Endothelial cell of umbilical vein (primary cell): ENCODE results near the gene SPTBN4. TPM values are rescaled to one million over a fixed set of nuclear protein-coding genes. Genes with fewer than 3 reads are reported as not detected.

Experiments
- BruUV-seq: library from RNA; stranded (reverse); fragments of 400-500 nt; replicated peaks from 2 replicates; lab custom pipeline; 2021; lab: Mats Ljungman, UMichigan
- CTCF ChIA-PET: fragments of 300-600, 350-600 bp; sonication (Branson Sonifier 250); formaldehyde crosslinking; loops from one replicate; lab custom pipeline; 2021; ENCODE audit warnings: antibody characterized with exemption, inconsistent platforms; lab: Charles Lee
- POLR2A ChIA-PET: fragments of 300-600, 350-600 bp; sonication (Branson Sonifier 250); formaldehyde crosslinking; loops from one replicate; lab custom pipeline; 2021; ENCODE audit warnings: antibody characterized with exemption, inconsistent platforms; lab: Charles Lee
- DNase-seq: peaks from one replicate; pipeline ENCODE4 v3.0.0-alpha.2; 2011; ENCODE audit warnings: low read depth, low spot score
- FAIRE-seq: peaks from 2 replicates; lab custom pipeline; 2011; peaks lifted over from hg19 to GRCh38; lab: Jason Lieb, UNC
- H2AFZ ChIP-seq: 2 replicates; pipeline ENCODE4 v1.6.0; 2012; ENCODE audit warnings: low read depth, low read length, control low read depth, inconsistent platforms
- H3K27ac ChIP-seq: 2 replicates; pipeline ENCODE4 v1.5.1; 2011; ENCODE audit warnings: low read depth, mild to moderate bottlenecking, control low read depth, low read length, moderate library complexity; ENCODE audit not compliant: insufficient read depth
- H3K27me3 ChIP-seq, 2 experiments: 2 replicates each; pipeline versions ENCODE4 v1.6.0 to v1.6.1; 2011; ENCODE audit warnings: low read length in 2 of 2, mixed read lengths in 1 of 2; ENCODE audit not compliant: control insufficient read depth in 2 of 2, insufficient read depth in 2 of 2
- H3K36me3 ChIP-seq, 2 experiments: 2 replicates in 1 of 2; 3 replicates in 1 of 2; pipeline ENCODE4 v1.5.1; 2011; ENCODE audit warnings: low read length in 2 of 2, mild to moderate bottlenecking in 1 of 2, moderate library complexity in 1 of 2; ENCODE audit not compliant: control insufficient read depth in 2 of 2, insufficient read depth in 2 of 2; ENCODE audit errors: extremely low read depth in 1 of 2
- H3K4me1 ChIP-seq: 3 replicates; pipeline ENCODE4 v1.5.1; 2011; ENCODE audit warnings: mild to moderate bottlenecking, low read length; ENCODE audit not compliant: control insufficient read depth, insufficient read depth; ENCODE audit errors: extremely low read depth
- H3K4me2 ChIP-seq: 2 replicates; pipeline ENCODE4 v1.6.1; 2011; ENCODE audit warnings: low read length, control low read depth, mixed read lengths; ENCODE audit not compliant: insufficient read depth
- H3K4me3 ChIP-seq, 3 experiments: fragments of 200-600 bp in 1 of 3; sonication (generic), shearing (Covaris generic) in 1 of 3; replicated peaks in 1 of 3; 2 replicates each; pipeline ENCODE4 v1.5.1; 2011 to 2016; ENCODE audit warnings: control low read depth in 3 of 3, low read length in 3 of 3, mild to moderate bottlenecking in 2 of 3, inconsistent platforms in 1 of 3, low read depth in 1 of 3, moderate library complexity in 1 of 3; ENCODE audit not compliant: insufficient read depth in 1 of 3
- H3K79me2 ChIP-seq: 2 replicates; pipeline ENCODE4 v1.6.0; 2012; ENCODE audit warnings: low read length, inconsistent platforms; ENCODE audit not compliant: control insufficient read depth, insufficient read depth
- H3K9ac ChIP-seq: replicated peaks from 2 replicates; pipeline ENCODE3; 2011; ENCODE audit warnings: low read length, control low read depth; ENCODE audit not compliant: insufficient read depth; ENCODE audit errors: extremely low read depth
- H3K9me1 ChIP-seq: replicated peaks from 3 replicates; pipeline ENCODE4 v1.6.0; 2011; ENCODE audit warnings: mild to moderate bottlenecking, low read length; ENCODE audit not compliant: control insufficient read depth, insufficient read depth; ENCODE audit errors: extremely low read depth
- H3K9me3 ChIP-seq: replicated peaks from 2 replicates; pipeline ENCODE4 v1.5.1; 2012; ENCODE audit warnings: low read length, inconsistent platforms; ENCODE audit not compliant: control insufficient read depth, insufficient read depth
- H4K20me1 ChIP-seq: replicated peaks from 2 replicates; pipeline ENCODE3; 2011; ENCODE audit warnings: mild to moderate bottlenecking, low read length; ENCODE audit not compliant: control insufficient read depth, insufficient read depth; ENCODE audit errors: extremely low read depth
- CTCF ChIP-seq, 2 donors: IDR thresholded peaks; 1 replicate in 1 of 2; 2 replicates in 1 of 2; pipeline ENCODE4 v1.5.1; 2011; ENCODE audit warnings: low read length in 2 of 2, mild to moderate bottlenecking in 2 of 2, moderate library complexity in 2 of 2, control low read depth in 1 of 2, inconsistent platforms in 1 of 2, low read depth in 1 of 2; ENCODE audit not compliant: insufficient read depth in 1 of 2; ENCODE audit errors: extremely low read depth in 1 of 2
- EZH2 ChIP-seq: IDR thresholded peaks from 2 replicates; pipeline ENCODE4 v1.6.1; 2012; ENCODE audit warnings: borderline replicate concordance, low read depth, mild to moderate bottlenecking, moderate library complexity, low read length, inconsistent platforms; ENCODE audit not compliant: severe bottlenecking
- FOS ChIP-seq: IDR thresholded peaks from 2 replicates; pipeline ENCODE4 v1.6.1; 2011; ENCODE audit warnings: mild to moderate bottlenecking, low read length, moderate library complexity, borderline replicate concordance; ENCODE audit not compliant: insufficient read depth
- GATA2 ChIP-seq: IDR thresholded peaks from 2 replicates; pipeline ENCODE4 v1.7.0; 2011; ENCODE audit warnings: low read depth, mild to moderate bottlenecking, moderate library complexity, mixed read lengths, low read length; ENCODE audit not compliant: insufficient read length, insufficient read depth
- JUN ChIP-seq: IDR thresholded peaks from 2 replicates; pipeline ENCODE4 v1.6.1; 2011; ENCODE audit warnings: borderline replicate concordance, low read depth; ENCODE audit not compliant: insufficient read length, insufficient read depth
- MAX ChIP-seq: IDR thresholded peaks from 2 replicates; pipeline ENCODE4 v1.6.1; 2011; ENCODE audit not compliant: insufficient read depth, insufficient read length
- MYC ChIP-seq: IDR thresholded peaks from one replicate; pipeline ENCODE4 v1.6.1; 2011; ENCODE audit warnings: mild to moderate bottlenecking, low read depth, low read length
- POLR2A ChIP-seq: IDR thresholded peaks from 2 replicates; pipeline ENCODE4 v1.6.1; 2012; ENCODE audit warnings: low read depth, mild to moderate bottlenecking, control low read depth, low read length
- POLR2AphosphoS5 ChIP-seq: IDR thresholded peaks from 2 replicates; pipeline ENCODE4 v1.6.1; 2012; ENCODE audit warnings: low read depth, mild to moderate bottlenecking, control low read depth, low read length, moderate library complexity; ENCODE audit not compliant: insufficient read depth
- dilution Hi-C: fragments of 300-500 bp; cut with MboI; formaldehyde crosslinking; loops from one replicate; pipeline ENCODE4 v1.15.0; 2019; ENCODE audit warnings: low sequenced_read_pairs; ENCODE audit not compliant: extremely low pct_ligation_motif_present
- intact Hi-C: fragments of 100-400 bp; cut with micrococcal nuclease; formaldehyde crosslinking; loops from one replicate; pipeline ENCODE4 v1.10.0; 2022
- polyA plus RNA-seq, 4 experiments: library from polyadenylated mRNA; depleted of rRNA in 3 of 4; stranded (reverse) in 3 of 4; unstranded in 1 of 4; fragments of >200 nt; gene quantifications; 2 replicates each; pipeline versions ENCODE4 v1.2.1 to v1.2.3, GENCODE V29; 2011 to 2012; ENCODE audit warnings: missing spikeins in 1 of 4
- total RNA-seq: library from RNA; stranded (reverse); gene quantifications from 2 replicates; pipeline ENCODE4 v1.2.3, GENCODE V29; 2021

SPTBN4 gene
- total and polyA plus RNA-seq, 2 donors (not counting 3 experiments of a cell fraction or from before 2014, with no cell fraction given), result 0.33 TPM; not detected in 1

- H3K9ac ChIP-seq, result no peak overlapping the region
- TF ChIP-seq EZH2 (no peak), GATA2 (no peak), MAX (no peak), POLR2A (no peak), CTCF (IDR thresholded peaks at IDR 0.05; ENCODE audit: extremely low read depth in 1 of 2, insufficient read depth in 1 of 2, low read depth in 1 of 2, low read length in 2 of 2) (no peak), POLR2AphosphoS5 (no peak), FOS (no peak), MYC (no peak), JUN (no peak)
- H3K79me2 ChIP-seq, result no peaks in the 10 kb centered on the region
- ChIA-PET POLR2A (interaction anchor here (0.8 to 1.4 kb wide), 3 partner anchors 32 to 106 kb away, joined by 3 to 5 read pairs (median 4); no protein-coding TSS in a partner anchor), CTCF (interaction anchor here (0.6 to 3.6 kb wide), 14 partner anchors 15 to 431 kb away, joined by 3 to 16 read pairs (median 5); no protein-coding TSS in a partner anchor)
- no peaks in the 10 kb centered on the region for H3K36me3 ChIP-seq
- dilution Hi-C loops (no loop called here), intact Hi-C loops (loop anchor here (2.0 kb wide), 1 partner anchor 22 kb away; no protein-coding TSS in a partner anchor)
- BruUV-seq, result no TSS peak
- H3K4me3 ChIP-seq, result no peak overlapping the region
- no peaks in the 10 kb centered on the region for H3K9me3 ChIP-seq
- peaks cover 21 to 22% of the 10 kb centered on the region in 2 experiments for H3K27me3 ChIP-seq
- no peaks in the 10 kb centered on the region for H4K20me1 ChIP-seq
- no peak overlapping the region for H3K27ac ChIP-seq
- peaks cover 5% of the 10 kb centered on the region for H3K4me1 ChIP-seq
- no peaks in the 10 kb centered on the region for H3K9me1 ChIP-seq
- FAIRE-seq, result no peak
- no peak overlapping the region for H3K4me2 ChIP-seq
- no peak for DNase-seq
- H2AFZ ChIP-seq, result peak overlapping the region; percentile 3
These were observed 104.2 kb downstream of the SPTBN4 start for GRCh38 chr19:40571005-40571318.
